ENCODE measurements around the gene ELMO1. TPM values are rescaled to one million over a fixed set of nuclear protein-coding genes. Genes with fewer than 3 reads are reported as not detected.

The ELMO1 gene
- total and polyA plus RNA-seq, 2 experiments from 2014 or later: 6.5 to 24.9 TPM

- Histone ChIP-seq H3K4me2 (no peak overlapping the region), H4K20me1 (replicated peaks; ENCODE audit: insufficient read depth) (no peaks in the 10 kb centered on the region), H3F3A (replicated peaks; ENCODE audit: low read depth) (no peaks in the 10 kb centered on the region), H3K36me3 (ENCODE audit: insufficient read depth) (no peaks in the 10 kb centered on the region), H3K9me2 (ENCODE audit: insufficient read depth) (0 out of 2 replicates have a peak, but pooled peaks cover 3% of the 10 kb centered on the region), H3K79me2 (replicated peaks; ENCODE audit: insufficient read depth) (no peaks in the 10 kb centered on the region), H3K4me3 (no peak overlapping the region), H3K27me3 (ENCODE audit: insufficient read depth) (no peaks in the 10 kb centered on the region), H3K4me1 (ENCODE audit: insufficient read depth) (no peaks in the 10 kb centered on the region), H2AFZ (no peak overlapping the region), H3K27ac (ENCODE audit: low read depth) (no peak overlapping the region)
- ATAC-seq (no peak), DNase-seq (ENCODE audit: low spot score) (no peak)
- no peaks in the 10 kb centered on the region for H3K27me3 Mint-ChIP-seq (ENCODE audit: insufficient read depth, low read depth, poor library complexity)
- H3K4me3 Mint-ChIP-seq: no peak overlapping the region
- no peak overlapping the region for H3K27ac Mint-ChIP-seq
- peaks cover 4% of the 10 kb centered on the region; the same call in 2 of the 3 replicates for H3K9me3 Mint-ChIP-seq
- peaks cover 11% of the 10 kb centered on the region for H3K4me1 Mint-ChIP-seq
- TF ChIP-seq ETS1 (IDR thresholded peaks at IDR 0.05): no peak
- TF ChIP-seq, protein P1, sequence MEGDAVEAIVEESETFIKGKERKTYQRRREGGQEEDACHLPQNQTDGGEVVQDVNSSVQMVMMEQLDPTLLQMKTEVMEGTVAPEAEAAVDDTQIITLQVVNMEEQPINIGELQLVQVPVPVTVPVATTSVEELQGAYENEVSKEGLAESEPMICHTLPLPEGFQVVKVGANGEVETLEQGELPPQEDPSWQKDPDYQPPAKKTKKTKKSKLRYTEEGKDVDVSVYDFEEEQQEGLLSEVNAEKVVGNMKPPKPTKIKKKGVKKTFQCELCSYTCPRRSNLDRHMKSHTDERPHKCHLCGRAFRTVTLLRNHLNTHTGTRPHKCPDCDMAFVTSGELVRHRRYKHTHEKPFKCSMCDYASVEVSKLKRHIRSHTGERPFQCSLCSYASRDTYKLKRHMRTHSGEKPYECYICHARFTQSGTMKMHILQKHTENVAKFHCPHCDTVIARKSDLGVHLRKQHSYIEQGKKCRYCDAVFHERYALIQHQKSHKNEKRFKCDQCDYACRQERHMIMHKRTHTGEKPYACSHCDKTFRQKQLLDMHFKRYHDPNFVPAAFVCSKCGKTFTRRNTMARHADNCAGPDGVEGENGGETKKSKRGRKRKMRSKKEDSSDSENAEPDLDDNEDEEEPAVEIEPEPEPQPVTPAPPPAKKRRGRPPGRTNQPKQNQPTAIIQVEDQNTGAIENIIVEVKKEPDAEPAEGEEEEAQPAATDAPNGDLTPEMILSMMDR (conservative IDR thresholded peaks at IDR 0.05; ENCODE audit: low read depth in 2 of 2): no peak
- TF ChIP-seq NANOG (IDR thresholded peaks at IDR 0.05; ENCODE audit: borderline replicate concordance): no peak
- no peak for TF ChIP-seq ZNF114 (CRISPR knock-in tag; IDR thresholded peaks at IDR 0.05)
- no peak for TF ChIP-seq STAT1 (IDR thresholded peaks at IDR 0.05; ENCODE audit: unreplicated experiment)
- TF ChIP-seq ZNF331 (CRISPR knock-in tag; IDR thresholded peaks at IDR 0.05; ENCODE audit: low read depth): no peak
- no peak for TF ChIP-seq CREB1 (CRISPR knock-in tag; IDR thresholded peaks at IDR 0.05; ENCODE audit: low read depth)
- no peak for TF ChIP-seq ZNF462 (CRISPR knock-in tag; IDR thresholded peaks at IDR 0.05)
- TF ChIP-seq EZH2 (IDR thresholded peaks at IDR 0.05; ENCODE audit: low read depth, unreplicated experiment): no peak
- no peak for TF ChIP-seq EZH2phosphoT487 (IDR thresholded peaks at IDR 0.05; ENCODE audit: unreplicated experiment)
- no peak for TF ChIP-seq JUNB (IDR thresholded peaks at IDR 0.05; ENCODE audit: unreplicated experiment)
- no peak for TF ChIP-seq POLR2AphosphoS5 (IDR thresholded peaks at IDR 0.05; ENCODE audit: low read depth)
- peaks cover 8% of the 10 kb centered on the region for H3K36me3 Mint-ChIP-seq (ENCODE audit: low read depth)
These were observed 117.9 kb downstream of the ELMO1 start for GRCh38 chr7:37330775-37331174.

Measured in GM23338 (cell line).